H1 (cell line): ENCODE results near the gene IQCC. TPM values are rescaled to one million over a fixed set of nuclear protein-coding genes. Genes with fewer than 3 reads are reported as not detected.

Experiments
- CTCF ChIA-PET: fragments of 300-600 bp; sonication (Branson Sonifier 250); formaldehyde crosslinking; loops from one replicate; lab custom pipeline; 2021; ENCODE audit not compliant: partially characterized antibody; lab: Charles Lee
- POLR2A ChIA-PET: fragments of 300-600 bp; sonication (Branson Sonifier 250); formaldehyde crosslinking; loops from one replicate; lab custom pipeline; 2021; ENCODE audit warnings: inconsistent platforms; ENCODE audit not compliant: partially characterized antibody; lab: Charles Lee
- DNase-seq, 2 experiments: peaks; one replicate each; pipeline versions ENCODE4 v3.0.0 to v3.0.0-alpha.2; 2010 to 2022; ENCODE audit warnings: low spot score in 2 of 2, low read depth in 1 of 2, mixed read lengths in 1 of 2
- FAIRE-seq: peaks from 2 replicates; lab custom pipeline; 2011; peaks lifted over from hg19 to GRCh38; lab: Jason Lieb, UNC
- H2AFZ ChIP-seq: 2 replicates; pipeline ENCODE4 v1.8.1; 2012; ENCODE audit warnings: low read length, inconsistent platforms
- H2AK5ac ChIP-seq: 2 replicates; pipeline ENCODE4 v1.6.1; 2013; ENCODE audit warnings: low read depth, low read length
- H2BK120ac ChIP-seq: replicated peaks from 2 replicates; pipeline ENCODE3; 2013; ENCODE audit warnings: low read depth, low read length, inconsistent platforms
- H2BK12ac ChIP-seq: 2 replicates; pipeline ENCODE4 v1.6.1; 2013; ENCODE audit warnings: low read depth, low read length
- H2BK15ac ChIP-seq: 2 replicates; pipeline ENCODE4 v1.6.1; 2013; ENCODE audit warnings: low read length
- H2BK20ac ChIP-seq: 2 replicates; pipeline ENCODE4 v1.6.1; 2013; ENCODE audit warnings: low read length
- H2BK5ac ChIP-seq: 2 replicates; pipeline ENCODE4 v1.6.1; 2013; ENCODE audit warnings: low read depth, low read length
- H3K14ac ChIP-seq: 2 replicates; pipeline ENCODE4 v1.6.1; 2013; ENCODE audit warnings: inconsistent platforms; ENCODE audit not compliant: insufficient read length
- H3K18ac ChIP-seq: 2 replicates; pipeline ENCODE4 v1.6.1; 2013; ENCODE audit warnings: low read length; ENCODE audit errors: extremely low read depth
- H3K23ac ChIP-seq: 2 replicates; pipeline ENCODE4 v1.6.1; 2013; ENCODE audit warnings: inconsistent platforms; ENCODE audit not compliant: insufficient read length
- H3K23me2 ChIP-seq: 2 replicates; pipeline ENCODE4 v1.6.1; 2013; ENCODE audit warnings: low read depth, low read length
- H3K27ac ChIP-seq: 2 replicates; pipeline ENCODE4 v1.6.1; 2011; ENCODE audit warnings: low read depth, low read length, inconsistent platforms
- H3K27me3 ChIP-seq, 4 experiments: replicated peaks in 1 of 4; 1 replicate in 1 of 4; 2 replicates in 3 of 4; pipeline versions ENCODE4 v1.6.1 to v1.8.1; 2011 to 2013; ENCODE audit warnings: low read length in 3 of 4, mild to moderate bottlenecking in 3 of 4, inconsistent platforms in 2 of 4, mixed read lengths in 2 of 4, moderate library complexity in 1 of 4; ENCODE audit not compliant: control insufficient read depth in 3 of 4, insufficient read depth in 3 of 4; ENCODE audit errors: extremely low read depth in 1 of 4
- H3K36me3 ChIP-seq, 4 experiments: 2 replicates each; pipeline versions ENCODE4 v1.6.1 to v1.8.1; 2011 to 2013; ENCODE audit warnings: mild to moderate bottlenecking in 4 of 4, low read length in 3 of 4, moderate library complexity in 2 of 4, control low read depth in 1 of 4, inconsistent platforms in 1 of 4; ENCODE audit not compliant: insufficient read depth in 4 of 4, control insufficient read depth in 2 of 4
- H3K4ac ChIP-seq: replicated peaks from 2 replicates; pipeline ENCODE3; 2013; ENCODE audit warnings: low read length, low read depth, mixed read lengths, inconsistent platforms; ENCODE audit not compliant: insufficient read length
- H3K4me1 ChIP-seq, 4 experiments: replicated peaks in 1 of 4; 1 replicate in 1 of 4; 2 replicates in 3 of 4; pipeline versions ENCODE4 v1.6.1 to v1.8.1; 2011 to 2013; ENCODE audit warnings: low read length in 3 of 4, inconsistent platforms in 2 of 4, mixed read lengths in 1 of 4; ENCODE audit not compliant: insufficient read depth in 4 of 4, control insufficient read depth in 3 of 4
- H3K4me2 ChIP-seq, 2 experiments: 2 replicates each; pipeline versions ENCODE4 v1.6.1 to v1.8.1; 2011 to 2013; ENCODE audit warnings: low read depth in 2 of 2, low read length in 2 of 2, control low read depth in 1 of 2, inconsistent platforms in 1 of 2, mild to moderate bottlenecking in 1 of 2; ENCODE audit not compliant: insufficient read depth in 1 of 2
- H3K4me3 ChIP-seq, 4 experiments: fragments of 200-600, 300-600 bp in 1 of 4; sonication (generic), shearing (Covaris generic), sonication (Bioruptor Twin) in 1 of 4; 2 replicates each; pipeline versions ENCODE4 v1.5.1 to v1.8.1; 2011 to 2016; ENCODE audit warnings: low read length in 4 of 4, low read depth in 3 of 4, control low read depth in 2 of 4, inconsistent platforms in 2 of 4, mild to moderate bottlenecking in 2 of 4, mixed read lengths in 1 of 4, moderate library complexity in 1 of 4; ENCODE audit not compliant: insufficient read depth in 2 of 4; ENCODE audit errors: extremely low read depth in 1 of 4
- H3K56ac ChIP-seq: replicated peaks from 2 replicates; pipeline ENCODE3; 2013; ENCODE audit warnings: low read depth, mild to moderate bottlenecking, mixed read lengths, low read length, inconsistent platforms; ENCODE audit not compliant: insufficient read length
- H3K79me1 ChIP-seq: 2 replicates; pipeline ENCODE4 v1.6.1; 2013; ENCODE audit warnings: low read depth, low read length, control low read depth
- H3K79me2 ChIP-seq, 2 experiments: 2 replicates each; pipeline versions ENCODE4 v1.6.1 to v1.8.1; 2012 to 2013; ENCODE audit warnings: low read length in 2 of 2, mild to moderate bottlenecking in 2 of 2, inconsistent platforms in 1 of 2; ENCODE audit not compliant: insufficient read depth in 2 of 2, control insufficient read depth in 1 of 2
- H3K9ac ChIP-seq, 4 experiments: replicated peaks in 1 of 4; 1 replicate in 1 of 4; 2 replicates in 3 of 4; pipeline versions ENCODE4 v1.6.1 to v1.8.1; 2011 to 2013; ENCODE audit warnings: low read depth in 3 of 4, low read length in 3 of 4, control low read depth in 2 of 4, mild to moderate bottlenecking in 2 of 4, moderate library complexity in 2 of 4, inconsistent platforms in 1 of 4; ENCODE audit errors: extremely low read depth in 1 of 4
- H3K9me3 ChIP-seq, 2 experiments: 2 replicates each; pipeline versions ENCODE4 v1.6.1 to v1.8.1; 2012 to 2013; ENCODE audit warnings: mild to moderate bottlenecking in 2 of 2, moderate library complexity in 2 of 2, control low read depth in 1 of 2, inconsistent platforms in 1 of 2, low read depth in 1 of 2, low read length in 1 of 2, mixed read lengths in 1 of 2; ENCODE audit not compliant: insufficient read depth in 2 of 2
- H4K20me1 ChIP-seq, 2 experiments: replicated peaks in 1 of 2; 2 replicates each; pipeline versions ENCODE3 to v1.8.1; 2011 to 2013; ENCODE audit warnings: inconsistent platforms in 2 of 2, low read length in 2 of 2, mild to moderate bottlenecking in 1 of 2; ENCODE audit not compliant: insufficient read depth in 2 of 2, control insufficient read depth in 1 of 2
- H4K5ac ChIP-seq: 2 replicates; pipeline ENCODE4 v1.6.1; 2013; ENCODE audit warnings: low read length, low read depth, mixed read lengths, inconsistent platforms; ENCODE audit not compliant: insufficient read length
- H4K8ac ChIP-seq: 2 replicates; pipeline ENCODE4 v1.8.0; 2013; ENCODE audit warnings: mild to moderate bottlenecking, moderate library complexity, low read length, inconsistent platforms; ENCODE audit not compliant: insufficient read depth; ENCODE audit errors: extremely low read depth
- H4K91ac ChIP-seq: replicated peaks from 2 replicates; pipeline ENCODE3; 2013; ENCODE audit warnings: low read length, mixed read lengths, inconsistent platforms; ENCODE audit not compliant: insufficient read length
- EP300 ChIP-seq, 2 experiments: IDR thresholded peaks; 1 replicate in 1 of 2; 2 replicates in 1 of 2; pipeline ENCODE4 v1.6.1; 2011 to 2012; ENCODE audit warnings: low read depth in 2 of 2, low read length in 2 of 2, mild to moderate bottlenecking in 2 of 2, borderline replicate concordance in 1 of 2, inconsistent platforms in 1 of 2, moderate library complexity in 1 of 2
- YY1 ChIP-seq: IDR thresholded peaks from 2 replicates; pipeline ENCODE4 v1.6.1; 2011; ENCODE audit warnings: low read depth, mild to moderate bottlenecking, low read length
- WGBS, 2 experiments: shearing (Covaris generic) in 1 of 2; methylation state at CpG; one replicate each; pipeline versions ENCODE4 v1.1.6 to v1.1.7; 2013 to 2015; ENCODE audit warnings: low lambda C conversion rate in 2 of 2, mixed read lengths in 2 of 2, inconsistent platforms in 1 of 2, low coverage in 1 of 2, missing lambda C conversion rate in 1 of 2; ENCODE audit not compliant: insufficient replicate concordance in 2 of 2, insufficient coverage in 1 of 2, insufficient read length in 1 of 2; ENCODE audit errors: extremely low coverage in 1 of 2, missing lambda C conversion rate in 1 of 2; 5-methylcytosine and 5-hydroxymethylcytosine counted together
- polyA plus RNA-seq, 7 experiments: library from polyadenylated mRNA; depleted of rRNA in 3 of 7; stranded (reverse) in 5 of 7; unstranded in 2 of 7; fragments of >200 nt in 5 of 7; fragments of 200-250 nt in 2 of 7; gene quantifications; 1 replicate in 5 of 7; 2 replicates in 1 of 7; 4 replicates in 1 of 7; pipeline versions ENCODE4 v1.2.1 to v1.2.3, GENCODE V29; 2011 to 2013; ENCODE audit warnings: missing spikeins in 2 of 7, mixed read lengths in 2 of 7
- total RNA-seq: library from RNA; stranded (reverse); fragmentation: NEBNext Ultra II Directional; extraction: Animal tissue kit (Norgen Biotek cat#: 25700); gene quantifications from 2 replicates; pipeline ENCODE4 v1.2.1, GENCODE V29; 2021

Gene IQCC
- total and polyA plus RNA-seq, 2 of the 8 experiments (the other 6 are each of a cell fraction or from before 2014, with no cell fraction given), result 2.5 to 4.2 TPM

DNA sequence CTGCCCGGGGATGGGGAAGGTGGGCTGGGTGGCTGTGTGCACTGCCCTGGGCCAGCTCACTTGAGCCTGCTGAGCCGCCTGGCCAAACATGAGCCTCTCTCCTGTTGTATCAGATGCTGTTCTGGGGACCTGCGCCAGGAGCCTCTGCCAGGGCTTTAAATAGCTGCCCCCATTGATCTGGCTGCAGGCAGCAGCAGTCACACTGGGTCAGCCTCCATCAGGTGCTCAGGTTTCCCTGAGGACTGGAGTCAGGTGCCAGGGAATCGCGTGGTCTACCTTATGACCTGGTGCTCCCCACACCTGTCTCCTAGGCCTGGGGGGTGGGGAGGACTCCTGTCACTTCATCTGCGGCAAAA lies 5.8 kb upstream of the IQCC start:
- Histone ChIP-seq H3K18ac (peak overlapping the region; percentile 79; the same call in 1 of the 2 replicates), H4K91ac (no peak overlapping the region), H2BK20ac (no peak overlapping the region), H2BK15ac (no peak overlapping the region), H3K23me2 (peaks cover 9% of the 10 kb centered on the region; the same call in 1 of the 2 replicates), H2BK120ac (no peak overlapping the region), H2BK5ac (peak overlapping the region; percentile 53), H3K9ac (0 out of 7 replicates have a peak overlapping the region, but pooled peaks of 2 of the 4 experiments have one; percentile 6 to 14), H3K4me2 (peak overlapping the region; percentile 76 to 92), H3K36me3 (peaks cover 16 to 30% (median 22%) of the 10 kb centered on the region in 4 experiments; a peak in 7 of 8 replicates), H3K56ac (no peak overlapping the region), H2AFZ (no peak overlapping the region), H3K27ac (no peak overlapping the region), H3K4me1 (peaks cover 13 to 28% (median 18%) of the 10 kb centered on the region in 4 experiments), H3K79me2 (no peaks in the 10 kb centered on the region), H3K4me3 (peak overlapping the region; percentile 47 to 67 (median 62); a peak in 6 of 8 replicates), H3K79me1 (0 out of 2 replicates have a peak, but pooled peaks cover 3% of the 10 kb centered on the region), H3K27me3 (peaks cover 0 to 4% (median under 1%) of the 10 kb centered on the region in 4 experiments; a peak in 3 of 7 replicates), H3K14ac (no peak overlapping the region), H4K5ac (no peak overlapping the region), H4K8ac (no peak overlapping the region), H3K9me3 (no peaks in the 10 kb centered on the region), H2BK12ac (peak overlapping the region; percentile 80; the same call in 1 of the 2 replicates), H3K4ac (no peak overlapping the region), H3K23ac (no peak overlapping the region), H2AK5ac (no peak overlapping the region), H4K20me1 (peaks cover 3 to 5% of the 10 kb centered on the region in 2 experiments)
- WGBS, 2 experiments, result 36% methylated on average over 6 of the region's 6 CpGs; no CpG with 5 or more reads in 1 of the 2 experiments
- CTCF ChIA-PET, result interaction anchor here (0.8 to 4.2 kb wide), 5 partner anchors 12 to 49 kb away, joined by 3 to 25 read pairs (median 6); no protein-coding TSS in a partner anchor
- POLR2A ChIA-PET, result interaction anchor here (0.5 to 21.3 kb wide), 21 partner anchors 9 to 172 kb away, joined by 3 to 332 read pairs (median 7); partner anchors contain the start of genes DCDC2B, FAM229A, HDAC1 and IQCC
- TF ChIP-seq EP300 (IDR thresholded peaks at IDR 0.05; ENCODE audit: borderline replicate concordance in 1 of 2, low read depth in 2 of 2, low read length in 2 of 2) (no peak), YY1 (no peak)
- no peak for FAIRE-seq
- peak in 1 of 2 experiments; percentile 58 for DNase-seq
